ENCODE results near the gene PRKAR1B. TPM values are rescaled to one million over a fixed set of nuclear protein-coding genes. Genes with fewer than 3 reads are reported as not detected.

PRKAR1B gene
- total and polyA plus RNA-seq, 2 donors (not counting 1 experiment from before 2014, with no cell fraction given): 4.5 to 8.6 TPM

- H2AFZ ChIP-seq (ENCODE audit: insufficient read depth, low read depth, low read length, poor library complexity, severe bottlenecking): no peak overlapping the region
- H3K9me3 Mint-ChIP-seq (ENCODE audit: insufficient read depth): no peaks in the 10 kb centered on the region
- WGBS (ENCODE audit: insufficient coverage): 94% methylated on average over 18 of the region's 18 CpGs
- CTCF ChIA-PET: no interaction called here
- no peaks in the 10 kb centered on the region for H3K27me3 ChIP-seq (replicated peaks in 1 of 4; ENCODE audit: control extremely low read depth in 1 of 4, control insufficient read depth in 3 of 4, insufficient read depth in 4 of 4, low read length in 3 of 4)
- no peaks in the 10 kb centered on the region for H3K27me3 Mint-ChIP-seq
- intact Hi-C loops (cut with micrococcal nuclease): no loop called here
- DNase-seq (no peak), ATAC-seq (ENCODE audit: low read depth) (no peak)
- no peak overlapping the region for H3K9ac ChIP-seq (ENCODE audit: low read length)
- no peak overlapping the region for H3K4me2 ChIP-seq (replicated peaks; ENCODE audit: low read depth, low read length, poor library complexity, severe bottlenecking)
- H3K79me2 ChIP-seq (ENCODE audit: control insufficient read depth, insufficient read depth, low read length): no peaks in the 10 kb centered on the region
- H3K27ac Mint-ChIP-seq: no peak overlapping the region
- no peaks in the 10 kb centered on the region for H3K36me3 ChIP-seq (replicated peaks in 1 of 2; ENCODE audit: control extremely low read depth in 1 of 2, control insufficient read depth in 1 of 2, extremely low read depth in 1 of 2, insufficient read depth in 2 of 2, low read length in 1 of 2)
- TF ChIP-seq CTCF (IDR thresholded peaks at IDR 0.05) (no peak), EZH2 (IDR thresholded peaks at IDR 0.05; ENCODE audit: borderline replicate concordance, insufficient read depth, low read depth, low read length, poor library complexity, severe bottlenecking) (no peak)
- POLR2A ChIA-PET: no interaction called here
- H3K4me3 Mint-ChIP-seq: no peak overlapping the region
- no peak overlapping the region for H3K4me3 ChIP-seq (ENCODE audit: control extremely low read depth in 1 of 5, extremely low read depth in 1 of 5, insufficient read depth in 1 of 5, low read depth in 2 of 5, low read length in 4 of 5)
- H3K4me1 ChIP-seq (ENCODE audit: control insufficient read depth in 2 of 2, insufficient read depth in 2 of 2, low read length in 2 of 2): no peaks in the 10 kb centered on the region
- no peak overlapping the region for H3K27ac ChIP-seq (ENCODE audit: low read length in 2 of 2)
- no peaks in the 10 kb centered on the region for H3K4me1 Mint-ChIP-seq
- H4K20me1 ChIP-seq (ENCODE audit: control insufficient read depth, insufficient read depth, low read length, poor library complexity, severe bottlenecking): no peaks in the 10 kb centered on the region
- H3K9me3 ChIP-seq (ENCODE audit: control extremely low read depth in 1 of 3, control insufficient read depth in 2 of 3, insufficient read depth in 1 of 3, low read length in 2 of 3): peaks cover 0 to 20% (median 0%) of the 10 kb centered on the region in 3 donors
These were observed 171.4 kb downstream of the PRKAR1B start for GRCh38 chr7:555551-556160.

- Histone ChIP-seq H3K9ac (ENCODE audit: low read length) (no peak overlapping the region), H3K9me3 (ENCODE audit: control extremely low read depth in 1 of 3, control insufficient read depth in 2 of 3, insufficient read depth in 1 of 3, low read length in 2 of 3) (peaks cover 0 to 25% (median 0%) of the 10 kb centered on the region in 3 donors), H3K27me3 (replicated peaks in 1 of 4; ENCODE audit: control extremely low read depth in 1 of 4, control insufficient read depth in 3 of 4, insufficient read depth in 4 of 4, low read length in 3 of 4) (no peaks in the 10 kb centered on the region), H3K36me3 (replicated peaks in 1 of 2; ENCODE audit: control extremely low read depth in 1 of 2, control insufficient read depth in 1 of 2, extremely low read depth in 1 of 2, insufficient read depth in 2 of 2, low read length in 1 of 2) (no peaks in the 10 kb centered on the region), H3K4me2 (replicated peaks; ENCODE audit: low read depth, low read length, poor library complexity, severe bottlenecking) (no peak overlapping the region), H3K27ac (ENCODE audit: low read length in 2 of 2) (no peak overlapping the region), H4K20me1 (ENCODE audit: control insufficient read depth, insufficient read depth, low read length, poor library complexity, severe bottlenecking) (no peaks in the 10 kb centered on the region), H3K4me3 (ENCODE audit: control extremely low read depth in 1 of 5, extremely low read depth in 1 of 5, insufficient read depth in 1 of 5, low read depth in 2 of 5, low read length in 4 of 5) (no peak overlapping the region), H2AFZ (ENCODE audit: insufficient read depth, low read depth, low read length, poor library complexity, severe bottlenecking) (no peak overlapping the region), H3K4me1 (ENCODE audit: control insufficient read depth in 2 of 2, insufficient read depth in 2 of 2, low read length in 2 of 2) (no peaks in the 10 kb centered on the region), H3K79me2 (ENCODE audit: control insufficient read depth, insufficient read depth, low read length) (no peaks in the 10 kb centered on the region)
- no peak for DNase-seq
- H3K27me3 Mint-ChIP-seq: no peaks in the 10 kb centered on the region
- ChIA-PET POLR2A (no interaction called here), CTCF (no interaction called here)
- TF ChIP-seq EZH2 (IDR thresholded peaks at IDR 0.05; ENCODE audit: borderline replicate concordance, insufficient read depth, low read depth, low read length, poor library complexity, severe bottlenecking) (no peak), CTCF (IDR thresholded peaks at IDR 0.05) (no peak)
- no peaks in the 10 kb centered on the region for H3K9me3 Mint-ChIP-seq (ENCODE audit: insufficient read depth)
- intact Hi-C loops (cut with micrococcal nuclease): no loop called here
- no peak overlapping the region for H3K4me3 Mint-ChIP-seq
- 97% methylated on average over 17 of the region's 18 CpGs for WGBS (ENCODE audit: insufficient coverage)
- H3K27ac Mint-ChIP-seq: no peak overlapping the region
- no peak for ATAC-seq (ENCODE audit: low read depth)
- no peaks in the 10 kb centered on the region for H3K4me1 Mint-ChIP-seq
These were observed 173.4 kb downstream of the PRKAR1B start for GRCh38 chr7:553636-554111.

Measured in B cell (primary cell).